ENCODE data around the gene OR51M1.

- TF ChIP-seq CTCF (IDR thresholded peaks at IDR 0.05 in 2 of 3, conservative IDR thresholded peaks at IDR 0.05 in 1 of 3; ENCODE audit: borderline replicate concordance in 1 of 3, insufficient read depth in 1 of 3, low read depth in 2 of 3, low read length in 2 of 3) (no peak), TCF7L2 (IDR thresholded peaks at IDR 0.05; ENCODE audit: borderline replicate concordance, extremely low read depth, insufficient read depth, insufficient read length) (no peak), ELF1 (IDR thresholded peaks at IDR 0.05; ENCODE audit: borderline replicate concordance, low read depth) (no peak), EZH2 (IDR thresholded peaks at IDR 0.05) (no peak), POLR2A (IDR thresholded peaks at IDR 0.05; ENCODE audit: borderline replicate concordance, extremely low read depth, insufficient read depth, insufficient read length) (no peak), EZH2phosphoT487 (IDR thresholded peaks at IDR 0.05; ENCODE audit: borderline replicate concordance) (no peak), RAD21 (IDR thresholded peaks at IDR 0.05; ENCODE audit: low read depth) (no peak), REST (IDR thresholded peaks at IDR 0.05; ENCODE audit: low read depth) (no peak)
Measured at GRCh38 chr11:5364214-5364613, 19.4 kb upstream of the OR51M1 start.

Measured in HCT116 (cell line).